Suprapubic skin (tissue), 3 donors: Measurements from ENCODE around the gene ZNF665.

ENCODE experiments used
- EP300 ChIP-seq: sonication (generic); formaldehyde crosslinking; IDR thresholded peaks from one replicate; pipeline ENCODE4 v1.6.1; 2017; ENCODE audit warnings: antibody characterized with exemption
- POLR2A ChIP-seq, 2 donors: fragments of 450-650 bp; IDR thresholded peaks; one replicate each; pipeline ENCODE4 v1.6.1; 2017; ENCODE audit warnings: antibody characterized with exemption in 2 of 2, mild to moderate bottlenecking in 2 of 2, moderate library complexity in 2 of 2
- TF ChIP-seq, protein P1 (sequence below), 2 donors: fragments of 200-600 bp in 1 of 2; fragments of 450-650 bp in 1 of 2; sonication (generic) in 1 of 2; IDR thresholded peaks; one replicate each; pipeline ENCODE4 v1.5.1; 2016 to 2019; ENCODE audit warnings: antibody characterized with exemption in 2 of 2, mild to moderate bottlenecking in 1 of 2, moderate library complexity in 1 of 2

DNA sequence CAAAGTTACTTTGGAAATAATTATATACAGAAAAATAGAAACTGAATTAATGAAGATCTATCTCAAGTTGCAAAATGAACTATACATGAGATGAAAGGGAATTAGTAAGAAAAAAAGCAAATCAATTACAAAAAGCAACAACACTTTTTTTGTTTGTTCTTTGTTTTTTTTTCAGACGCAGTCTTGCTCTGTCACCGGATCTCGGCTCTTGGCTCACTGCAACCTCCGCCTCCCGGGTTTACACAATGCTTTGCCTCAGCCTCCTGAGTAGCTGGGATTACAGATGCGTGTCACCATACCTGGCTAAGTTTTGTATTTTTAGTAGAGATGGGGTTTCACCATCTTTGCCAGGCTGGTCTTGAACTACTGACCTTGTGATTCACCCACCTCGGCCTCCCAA, 62.7 kb downstream of the ZNF665 start:
- TF ChIP-seq, protein P1, sequence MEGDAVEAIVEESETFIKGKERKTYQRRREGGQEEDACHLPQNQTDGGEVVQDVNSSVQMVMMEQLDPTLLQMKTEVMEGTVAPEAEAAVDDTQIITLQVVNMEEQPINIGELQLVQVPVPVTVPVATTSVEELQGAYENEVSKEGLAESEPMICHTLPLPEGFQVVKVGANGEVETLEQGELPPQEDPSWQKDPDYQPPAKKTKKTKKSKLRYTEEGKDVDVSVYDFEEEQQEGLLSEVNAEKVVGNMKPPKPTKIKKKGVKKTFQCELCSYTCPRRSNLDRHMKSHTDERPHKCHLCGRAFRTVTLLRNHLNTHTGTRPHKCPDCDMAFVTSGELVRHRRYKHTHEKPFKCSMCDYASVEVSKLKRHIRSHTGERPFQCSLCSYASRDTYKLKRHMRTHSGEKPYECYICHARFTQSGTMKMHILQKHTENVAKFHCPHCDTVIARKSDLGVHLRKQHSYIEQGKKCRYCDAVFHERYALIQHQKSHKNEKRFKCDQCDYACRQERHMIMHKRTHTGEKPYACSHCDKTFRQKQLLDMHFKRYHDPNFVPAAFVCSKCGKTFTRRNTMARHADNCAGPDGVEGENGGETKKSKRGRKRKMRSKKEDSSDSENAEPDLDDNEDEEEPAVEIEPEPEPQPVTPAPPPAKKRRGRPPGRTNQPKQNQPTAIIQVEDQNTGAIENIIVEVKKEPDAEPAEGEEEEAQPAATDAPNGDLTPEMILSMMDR (IDR thresholded peaks at IDR 0.05): no peak
- TF ChIP-seq POLR2A (IDR thresholded peaks at IDR 0.05) (no peak), EP300 (no peak)
